ENCODE data around the gene PPFIA1. TPM values are rescaled to one million over a fixed set of nuclear protein-coding genes. Genes with fewer than 3 reads are reported as not detected.

The PPFIA1 gene
- total and polyA plus RNA-seq, 3 donors from 2014 or later = 110 to 144 (median 125) TPM

DNA sequence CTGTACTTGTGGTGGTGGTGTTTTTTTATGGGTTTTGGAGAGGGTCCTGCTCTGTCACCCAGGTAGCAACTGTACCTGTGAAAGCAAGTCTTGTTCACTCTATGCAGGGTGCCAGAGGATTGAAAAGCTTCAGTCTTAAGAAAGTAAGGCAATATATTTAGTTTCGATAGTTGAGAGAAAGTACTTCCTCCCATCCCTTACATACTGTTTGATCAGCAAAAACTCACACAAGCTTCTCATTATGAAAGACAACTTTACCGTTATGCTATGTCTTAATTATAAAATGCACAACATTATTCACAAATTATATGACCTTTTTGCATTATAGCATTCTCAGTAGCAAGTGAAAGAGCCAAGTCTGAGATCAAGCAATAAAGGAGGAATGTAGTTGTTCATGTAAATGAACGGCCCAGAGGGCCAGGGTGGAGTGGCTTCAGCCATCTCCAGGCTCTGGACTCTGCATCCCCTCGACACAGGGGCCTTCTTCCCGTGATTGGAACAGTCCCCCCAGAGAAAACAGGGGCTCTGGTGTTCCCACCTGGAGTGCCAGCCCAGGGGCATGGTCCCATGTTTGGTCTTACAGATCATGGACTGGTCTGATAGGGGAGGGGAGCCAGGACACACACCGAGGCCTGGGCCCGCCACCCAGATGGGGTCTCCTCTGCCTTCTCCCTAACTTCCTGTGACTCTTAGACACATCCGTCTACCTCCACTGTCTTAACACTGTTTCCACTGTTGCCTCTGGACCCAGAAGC, 89.1 kb downstream of the PPFIA1 start:
- DNase-seq = no peak
- Histone ChIP-seq H3K36me3 (ENCODE audit: low read depth, missing control alignments) (no peaks in the 10 kb centered on the region), H3K9me3 (no peaks in the 10 kb centered on the region), H3K4me1 (no peaks in the 10 kb centered on the region), H3K27ac (no peak overlapping the region), H3K27me3 (no peaks in the 10 kb centered on the region), H3K4me3 (no peak overlapping the region)
- intact Hi-C loops (cut with DNase I; ENCODE audit: low total_unique reads) = no loop called here
- TF ChIP-seq, protein P1, sequence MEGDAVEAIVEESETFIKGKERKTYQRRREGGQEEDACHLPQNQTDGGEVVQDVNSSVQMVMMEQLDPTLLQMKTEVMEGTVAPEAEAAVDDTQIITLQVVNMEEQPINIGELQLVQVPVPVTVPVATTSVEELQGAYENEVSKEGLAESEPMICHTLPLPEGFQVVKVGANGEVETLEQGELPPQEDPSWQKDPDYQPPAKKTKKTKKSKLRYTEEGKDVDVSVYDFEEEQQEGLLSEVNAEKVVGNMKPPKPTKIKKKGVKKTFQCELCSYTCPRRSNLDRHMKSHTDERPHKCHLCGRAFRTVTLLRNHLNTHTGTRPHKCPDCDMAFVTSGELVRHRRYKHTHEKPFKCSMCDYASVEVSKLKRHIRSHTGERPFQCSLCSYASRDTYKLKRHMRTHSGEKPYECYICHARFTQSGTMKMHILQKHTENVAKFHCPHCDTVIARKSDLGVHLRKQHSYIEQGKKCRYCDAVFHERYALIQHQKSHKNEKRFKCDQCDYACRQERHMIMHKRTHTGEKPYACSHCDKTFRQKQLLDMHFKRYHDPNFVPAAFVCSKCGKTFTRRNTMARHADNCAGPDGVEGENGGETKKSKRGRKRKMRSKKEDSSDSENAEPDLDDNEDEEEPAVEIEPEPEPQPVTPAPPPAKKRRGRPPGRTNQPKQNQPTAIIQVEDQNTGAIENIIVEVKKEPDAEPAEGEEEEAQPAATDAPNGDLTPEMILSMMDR (IDR thresholded peaks at IDR 0.05) = no peak
- TF ChIP-seq POLR2A (IDR thresholded peaks at IDR 0.05) = no peak
- 90 to 93% methylated on average over 8 of the region's 8 CpGs for WGBS, 2 donors

DNA sequence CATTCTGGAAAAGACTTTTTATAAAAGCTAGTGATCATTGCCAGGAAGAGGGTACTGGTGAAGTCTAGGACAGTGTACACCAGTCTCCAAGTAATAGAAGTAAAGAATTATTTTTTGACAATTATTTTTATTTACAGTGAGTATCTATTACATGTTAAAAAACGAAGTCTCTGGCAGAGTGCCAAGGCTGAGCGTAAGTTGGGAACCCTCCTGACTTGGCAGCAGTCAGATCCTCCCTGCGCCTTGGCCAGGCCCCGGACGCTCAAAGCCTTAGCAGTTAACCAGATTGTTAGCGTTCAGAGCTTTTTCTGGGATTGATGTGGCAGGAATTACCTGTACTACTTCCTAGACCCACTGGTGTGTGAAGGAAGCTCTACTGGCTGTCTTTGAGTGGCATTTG, 89.7 kb downstream of the PPFIA1 start:
- H3K27ac ChIP-seq = no peak overlapping the region
- no peaks in the 10 kb centered on the region for H3K4me1 ChIP-seq
- H3K4me3 ChIP-seq = no peak overlapping the region
- intact Hi-C loops (cut with DNase I; ENCODE audit: low total_unique reads) = no loop called here
- 61 to 75% methylated on average over 6 of the region's 6 CpGs for WGBS, 2 donors
- no peak for DNase-seq
- H3K36me3 ChIP-seq (ENCODE audit: low read depth, missing control alignments) = no peaks in the 10 kb centered on the region
- no peaks in the 10 kb centered on the region for H3K9me3 ChIP-seq
- no peaks in the 10 kb centered on the region for H3K27me3 ChIP-seq
- TF ChIP-seq, protein P1 (IDR thresholded peaks at IDR 0.05) = no peak
- TF ChIP-seq POLR2A (IDR thresholded peaks at IDR 0.05) = no peak

DNA sequence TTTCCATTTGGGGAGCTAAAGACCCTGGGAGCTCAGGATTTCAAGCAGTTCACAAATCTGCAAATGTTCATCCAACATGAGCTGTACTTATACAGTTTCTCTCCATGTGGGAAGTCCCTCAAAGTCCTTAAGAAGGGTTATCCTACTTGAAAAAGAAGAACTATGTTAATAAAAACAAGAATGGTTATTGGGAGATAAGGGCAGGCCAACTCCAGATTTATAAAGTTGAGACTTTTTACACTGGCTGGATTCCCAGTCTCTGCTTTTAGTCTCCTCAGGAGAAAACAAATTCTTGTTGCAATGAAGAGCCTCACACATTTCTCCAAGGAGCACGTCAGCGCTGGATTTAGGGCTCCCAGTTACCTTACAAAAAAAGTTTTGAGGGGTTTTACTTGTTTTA, 93.7 kb downstream of the PPFIA1 start:
- H3K36me3 ChIP-seq (ENCODE audit: low read depth, missing control alignments) = no peaks in the 10 kb centered on the region
- no peak overlapping the region for H3K27ac ChIP-seq
- no peak overlapping the region for H3K4me3 ChIP-seq
- no peak for DNase-seq
- intact Hi-C loops (cut with DNase I; ENCODE audit: low total_unique reads) = no loop called here
- no peak for TF ChIP-seq POLR2A (IDR thresholded peaks at IDR 0.05)
- TF ChIP-seq, protein P1 (IDR thresholded peaks at IDR 0.05) = no peak
- no peaks in the 10 kb centered on the region for H3K9me3 ChIP-seq
- 40 to 47% methylated on average over 2 of the region's 2 CpGs for WGBS, 2 donors
- H3K4me1 ChIP-seq = no peaks in the 10 kb centered on the region
- no peaks in the 10 kb centered on the region for H3K27me3 ChIP-seq

DNA sequence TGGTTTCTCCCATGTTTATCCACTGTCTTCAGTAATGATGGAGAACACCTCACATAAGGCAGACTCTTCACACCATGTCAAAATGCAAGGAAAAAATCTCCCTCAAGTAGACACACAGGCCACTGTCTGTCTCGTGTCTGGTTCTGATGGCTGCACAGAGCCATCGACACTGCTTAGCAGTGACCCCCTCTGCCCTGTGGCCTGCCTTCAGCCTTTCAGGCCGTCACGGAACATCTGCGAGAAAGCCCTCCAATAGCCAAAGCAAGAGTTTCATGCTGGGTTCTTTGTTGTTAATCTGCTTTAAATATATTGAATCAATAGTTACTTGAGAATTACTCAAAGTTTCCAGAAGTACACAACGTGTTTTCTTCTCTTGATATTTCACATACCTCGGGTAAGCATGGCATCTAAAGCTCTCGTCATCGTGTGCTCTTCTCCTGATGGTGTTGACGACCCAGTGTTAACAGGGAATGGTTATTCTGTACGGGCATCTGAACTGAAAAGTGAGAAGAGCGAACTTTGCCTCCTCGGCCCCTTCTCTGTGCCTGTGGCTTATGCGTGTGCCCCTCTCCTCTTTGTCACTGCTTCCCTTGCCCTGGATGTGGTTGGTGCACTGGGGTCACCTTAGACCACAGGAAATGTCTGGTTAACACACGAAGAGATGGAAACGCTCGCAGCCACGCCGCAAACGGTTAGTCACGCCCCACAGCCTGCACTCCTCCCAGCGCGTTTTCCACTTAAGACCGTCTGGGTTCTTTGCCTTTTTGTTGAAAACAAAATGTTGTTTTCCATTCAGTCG, 94.5 kb downstream of the PPFIA1 start:
- H3K4me1 ChIP-seq = no peaks in the 10 kb centered on the region
- intact Hi-C loops (cut with DNase I; ENCODE audit: low total_unique reads) = no loop called here
- no peak overlapping the region for H3K4me3 ChIP-seq
- no peaks in the 10 kb centered on the region for H3K9me3 ChIP-seq
- no peaks in the 10 kb centered on the region for H3K36me3 ChIP-seq (ENCODE audit: low read depth, missing control alignments)
- 85 to 88% methylated on average over 24 to 25 of the region's 25 CpGs for WGBS, 2 donors
- no peak for DNase-seq
- TF ChIP-seq, protein P1 (IDR thresholded peaks at IDR 0.05) = no peak
- TF ChIP-seq POLR2A (IDR thresholded peaks at IDR 0.05) = no peak
- H3K27ac ChIP-seq = peak overlapping the region in 1 of 2 donors; percentile 28
- no peaks in the 10 kb centered on the region for H3K27me3 ChIP-seq

Measured in testis (tissue), 3 donors.